IMR-90 (cell line): ENCODE results near the gene SLIT3. TPM values are rescaled to one million over a fixed set of nuclear protein-coding genes. Genes with fewer than 3 reads are reported as not detected.

ENCODE experiments used
- ATAC-seq: fragments of 200-7000 bp; cut with Tn5 transposase; 2 replicates; pipeline ENCODE4 v1.9.1; 2020; ENCODE audit warnings: low read depth, mild to moderate bottlenecking, moderate library complexity
- BruUV-seq: library from RNA; stranded (reverse); fragments of 400-500 nt; replicated peaks from 2 replicates; lab custom pipeline; 2021; lab: Mats Ljungman, UMichigan
- CTCF ChIA-PET: fragments of 300-600 bp; formaldehyde crosslinking; extraction: SDS; loops from one replicate; lab custom pipeline; 2021; ENCODE audit warnings: antibody characterized with exemption; lab: Yijun Ruan, JAX
- POLR2A ChIA-PET: fragments of 300-600 bp; sonication (Branson Sonifier 250); formaldehyde crosslinking; loops from one replicate; lab custom pipeline; 2022; ENCODE audit warnings: antibody characterized with exemption; ENCODE audit not compliant: unreplicated experiment; lab: Charles Lee
- DNase-seq: peaks from one replicate; pipeline ENCODE4 v3.0.0; 2013
- H2AFZ ChIP-seq: replicated peaks from 2 replicates; pipeline ENCODE3; 2013; ENCODE audit warnings: low read length, mild to moderate bottlenecking; ENCODE audit not compliant: poor library complexity
- H2AK5ac ChIP-seq: 2 replicates; pipeline ENCODE4 v1.6.1; 2013; ENCODE audit warnings: low read depth, low read length, inconsistent platforms
- H2AK9ac ChIP-seq: replicated peaks from 2 replicates; pipeline ENCODE3; 2013; ENCODE audit warnings: mild to moderate bottlenecking, low read depth, low read length, moderate library complexity; ENCODE audit not compliant: poor library complexity
- H2BK120ac ChIP-seq: 2 replicates; pipeline ENCODE4 v1.6.1; 2013; ENCODE audit warnings: low read depth, low read length, inconsistent platforms
- H2BK15ac ChIP-seq: 3 replicates; pipeline ENCODE4 v1.6.1; 2013; ENCODE audit warnings: low read depth, low read length, inconsistent platforms
- H2BK20ac ChIP-seq: 2 replicates; pipeline ENCODE4 v1.6.1; 2013; ENCODE audit warnings: low read depth, mild to moderate bottlenecking, inconsistent platforms, low read length, moderate library complexity
- H2BK5ac ChIP-seq: 2 replicates; pipeline ENCODE4 v1.6.1; 2013; ENCODE audit warnings: mild to moderate bottlenecking, low read depth, low read length, inconsistent platforms; ENCODE audit not compliant: poor library complexity, severe bottlenecking
- H3K14ac ChIP-seq: replicated peaks from 2 replicates; pipeline ENCODE4 v1.6.1; 2013; ENCODE audit warnings: low read depth, low read length, inconsistent platforms
- H3K18ac ChIP-seq: 2 replicates; pipeline ENCODE4 v1.6.1; 2013; ENCODE audit warnings: low read depth, low read length, control low read depth
- H3K23ac ChIP-seq: 2 replicates; pipeline ENCODE4 v1.6.1; 2013; ENCODE audit warnings: low read depth, low read length, inconsistent platforms
- H3K27ac ChIP-seq: 2 replicates; pipeline ENCODE4 v1.5.1; 2013; ENCODE audit warnings: mild to moderate bottlenecking, control low read depth, low read length; ENCODE audit not compliant: insufficient read depth
- H3K27me3 ChIP-seq: 2 replicates; pipeline ENCODE4 v1.6.1; 2013; ENCODE audit warnings: low read length; ENCODE audit not compliant: control insufficient read depth, insufficient read depth
- H3K36me3 ChIP-seq: 2 replicates; pipeline ENCODE4 v1.6.1; 2013; ENCODE audit warnings: low read length, mixed read lengths; ENCODE audit not compliant: control insufficient read depth, insufficient read depth
- H3K4ac ChIP-seq: 2 replicates; pipeline ENCODE4 v1.6.1; 2013; ENCODE audit warnings: low read depth, low read length, inconsistent platforms
- H3K4me1 ChIP-seq: 2 replicates; pipeline ENCODE4 v1.6.1; 2013; ENCODE audit warnings: low read length, mixed read lengths; ENCODE audit not compliant: control insufficient read depth, insufficient read depth
- H3K4me2 ChIP-seq: 2 replicates; pipeline ENCODE4 v1.6.1; 2013; ENCODE audit warnings: low read depth, mild to moderate bottlenecking, control low read depth, low read length, moderate library complexity
- H3K4me3 ChIP-seq: 2 replicates; pipeline ENCODE4 v1.5.1; 2013; ENCODE audit warnings: low read depth, mild to moderate bottlenecking, control low read depth, low read length, moderate library complexity; ENCODE audit not compliant: insufficient read depth
- H3K56ac ChIP-seq: 2 replicates; pipeline ENCODE4 v1.6.1; 2013; ENCODE audit warnings: low read length, inconsistent platforms; ENCODE audit not compliant: insufficient read depth; ENCODE audit errors: extremely low read depth
- H3K79me1 ChIP-seq, 2 experiments: 2 replicates each; pipeline ENCODE4 v1.6.1; 2013; ENCODE audit warnings: low read length in 2 of 2, inconsistent platforms in 1 of 2, low read depth in 1 of 2
- H3K9ac ChIP-seq: 2 replicates; pipeline ENCODE4 v1.6.1; 2013; ENCODE audit warnings: low read depth, low read length, control low read depth
- H3K9me1 ChIP-seq: 2 replicates; pipeline ENCODE4 v1.6.1; 2013; ENCODE audit warnings: low read length, inconsistent platforms; ENCODE audit not compliant: insufficient read depth
- H3K9me3 ChIP-seq: 2 replicates; pipeline ENCODE4 v1.6.1; 2013; ENCODE audit warnings: low read length; ENCODE audit not compliant: control insufficient read depth, insufficient read depth
- H4K20me1 ChIP-seq: 2 replicates; pipeline ENCODE4 v1.6.1; 2013; ENCODE audit warnings: low read length, inconsistent platforms; ENCODE audit not compliant: insufficient read depth
- H4K5ac ChIP-seq: 2 replicates; pipeline ENCODE4 v1.6.1; 2013; ENCODE audit warnings: mild to moderate bottlenecking, low read depth, low read length, control low read depth
- H4K8ac ChIP-seq, 2 experiments: 2 replicates each; pipeline ENCODE4 v1.6.1; 2013; ENCODE audit warnings: low read depth in 2 of 2, low read length in 2 of 2, control low read depth in 1 of 2, inconsistent platforms in 1 of 2
- H4K91ac ChIP-seq: 2 replicates; pipeline ENCODE4 v1.6.1; 2013; ENCODE audit warnings: low read depth, low read length, inconsistent platforms; ENCODE audit not compliant: insufficient read depth
- CEBPB ChIP-seq: IDR thresholded peaks from 2 replicates; pipeline ENCODE4 v1.6.1; 2012; ENCODE audit warnings: low read depth, low read length, improper control_type of control experiment
- ELK1 ChIP-seq: fragments of 150-350 bp; IDR thresholded peaks from 2 replicates; pipeline ENCODE4 v1.6.1; 2016; ENCODE audit warnings: low read depth, mild to moderate bottlenecking, low read length, moderate library complexity, borderline replicate concordance
- MAFK ChIP-seq: IDR thresholded peaks from 2 replicates; pipeline ENCODE4 v1.6.1; 2012; ENCODE audit warnings: low read depth, low read length, improper control_type of control experiment
- MAZ ChIP-seq: IDR thresholded peaks from 2 replicates; pipeline ENCODE4 v1.6.1; 2012; ENCODE audit warnings: low read depth, mild to moderate bottlenecking, low read length, improper control_type of control experiment, moderate library complexity, borderline replicate concordance
- NFE2L2 ChIP-seq: fragments of 150-350 bp; IDR thresholded peaks from 2 replicates; pipeline ENCODE4 v1.6.1; 2016; ENCODE audit warnings: low read depth, mild to moderate bottlenecking, low read length
- RCOR1 ChIP-seq: IDR thresholded peaks from 2 replicates; pipeline ENCODE4 v1.6.1; 2012; ENCODE audit warnings: mild to moderate bottlenecking, low read length, improper control_type of control experiment; ENCODE audit not compliant: insufficient replicate concordance
- WGBS, 2 experiments: methylation state at CpG; one replicate each; pipeline versions ENCODE4 v1.1.5 to v1.1.7; 2013; ENCODE audit warnings: missing lambda C conversion rate in 2 of 2; ENCODE audit not compliant: insufficient read length in 1 of 2; ENCODE audit errors: extremely low coverage in 2 of 2; 5-methylcytosine and 5-hydroxymethylcytosine counted together
- dilution Hi-C: fragments of 300-500 bp; cut with HindIII; formaldehyde crosslinking; loops from one replicate; pipeline ENCODE4 v1.14.3; 2018; ENCODE audit warnings: low sequenced_read_pairs; ENCODE audit not compliant: unreplicated experiment
- in situ Hi-C: fragments of 300-500 bp; cut with MboI; formaldehyde crosslinking; loops from 3 replicates; pipeline ENCODE4 v1.14.3; 2019; ENCODE audit warnings: low sequenced_read_pairs, inconsistent platforms, mixed read lengths
- intact Hi-C: fragments of 100-400 bp; cut with micrococcal nuclease; formaldehyde crosslinking; loops from 2 replicates; pipeline ENCODE4 v1.10.0; 2022
- polyA plus RNA-seq, 3 experiments: library from polyadenylated mRNA; depleted of rRNA; stranded (reverse); fragments of >200 nt; gene quantifications; 2 replicates each; pipeline ENCODE4 v1.2.3, GENCODE V29; 2012; ENCODE audit warnings: low replicate concordance in 1 of 3
- total RNA-seq: library from RNA; depleted of rRNA; stranded (reverse); fragments of >200 nt; gene quantifications from 2 replicates; pipeline ENCODE4 v1.2.3, GENCODE V29; 2012

The SLIT3 gene
- total and polyA plus RNA-seq, 2 of the 4 experiments (the other 2 are of a cell fraction) = 0.18 to 0.50 TPM

GRCh38 chr5:169251333-169252084 lies 49.4 kb downstream of the SLIT3 start:
- Histone ChIP-seq H3K18ac (no peak overlapping the region), H3K56ac (no peak overlapping the region), H2AK5ac (no peak overlapping the region), H3K4me2 (no peak overlapping the region), H3K79me1 (no peaks in the 10 kb centered on the region), H3K27ac (no peak overlapping the region), H3K27me3 (no peaks in the 10 kb centered on the region), H2AFZ (no peak overlapping the region), H2BK120ac (no peak overlapping the region), H4K5ac (no peak overlapping the region), H2BK20ac (no peak overlapping the region), H3K23ac (no peak overlapping the region), H3K4me1 (no peaks in the 10 kb centered on the region), H4K8ac (no peak overlapping the region), H3K4ac (no peak overlapping the region), H4K91ac (no peak overlapping the region), H4K20me1 (no peaks in the 10 kb centered on the region), H3K4me3 (no peak overlapping the region), H3K14ac (no peak overlapping the region), H3K9me1 (no peaks in the 10 kb centered on the region), H3K36me3 (no peaks in the 10 kb centered on the region), H2BK15ac (no peak overlapping the region), H3K9ac (no peak overlapping the region), H2BK5ac (no peak overlapping the region), H3K9me3 (0 out of 2 replicates have a peak, but pooled peaks cover 3% of the 10 kb centered on the region), H2AK9ac (no peak overlapping the region)
- DNase-seq (no peak), ATAC-seq (no peak)
- in situ Hi-C loops (no loop called here), intact Hi-C loops (no loop called here), dilution Hi-C loops (no loop called here)
- no TSS peak for BruUV-seq
- WGBS, 2 experiments = 80% methylated on average over 1 of the region's 8 CpGs; no CpG with 5 or more reads in 1 of the 2 experiments
- TF ChIP-seq CEBPB (no peak), MAFK (no peak), ELK1 (no peak), MAZ (no peak), RCOR1 (no peak), NFE2L2 (no peak)
- ChIA-PET CTCF (no interaction called here), POLR2A (no interaction called here)
